ENCODE data around the gene CTTNBP2.

CTTNBP2 gene

DNA sequence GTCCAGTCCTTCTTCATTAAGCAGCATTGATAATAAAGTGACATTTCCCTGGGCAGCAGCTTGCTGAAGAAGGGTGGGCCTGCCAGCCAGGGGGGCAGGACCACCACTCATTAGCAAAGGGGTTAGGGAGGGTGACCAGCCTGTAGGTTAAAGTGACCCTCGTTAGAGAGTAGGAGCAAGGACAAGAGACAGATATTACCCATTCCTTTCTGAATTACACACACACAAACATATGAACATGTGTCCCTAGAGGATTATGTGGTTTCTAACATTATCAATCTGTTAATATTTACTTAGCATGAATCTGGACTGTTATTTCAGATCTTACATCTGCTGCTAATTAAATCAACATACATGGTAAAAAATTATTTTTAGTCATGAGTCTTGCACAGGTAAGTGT lies 88.9 kb downstream of the CTTNBP2 start:
- no peak for DNase-seq

- no peak for DNase-seq
Measured at GRCh38 chr7:117782761-117783160, 90.5 kb downstream of the CTTNBP2 start.

DNA sequence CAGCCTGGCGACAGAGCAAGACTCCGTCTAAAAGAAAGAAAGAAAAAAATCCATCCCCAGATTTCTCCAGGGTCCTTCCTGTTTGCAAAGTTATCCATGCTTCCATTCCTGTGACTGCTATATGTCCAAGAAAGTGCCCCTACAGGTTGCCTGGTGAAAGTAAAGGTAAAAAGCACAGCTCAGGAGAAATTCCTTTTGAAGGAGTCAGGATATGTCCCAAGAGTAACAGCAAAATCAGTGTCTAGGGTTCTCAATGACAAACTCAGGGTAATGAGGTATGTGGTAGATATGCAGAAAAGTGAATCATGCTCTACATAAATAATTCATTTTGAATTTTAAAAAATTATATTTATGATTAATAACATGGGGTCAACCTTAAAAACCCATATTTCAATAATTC lies 91.5 kb downstream of the CTTNBP2 start:
- no peak for DNase-seq

DNA sequence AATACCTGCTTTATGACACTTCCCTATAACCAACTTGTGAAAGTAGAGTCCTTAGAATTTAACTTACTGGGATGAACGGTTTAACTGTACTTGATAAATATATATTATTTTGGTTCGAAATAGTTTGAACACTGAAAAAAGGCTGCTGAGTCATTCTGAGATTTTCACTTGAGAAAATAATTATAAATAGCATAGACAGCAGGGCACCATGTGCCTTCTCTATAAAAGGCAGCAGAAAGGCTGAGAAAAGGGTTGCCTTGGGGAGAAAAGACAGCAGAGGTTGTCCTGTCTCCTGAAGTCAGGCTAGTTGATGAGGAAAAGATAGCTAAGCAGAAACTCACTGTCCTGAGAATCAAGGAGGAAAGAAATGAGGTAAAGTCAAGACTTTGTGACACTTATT lies 92.4 kb downstream of the CTTNBP2 start:
- DNase-seq: no peak

DNA sequence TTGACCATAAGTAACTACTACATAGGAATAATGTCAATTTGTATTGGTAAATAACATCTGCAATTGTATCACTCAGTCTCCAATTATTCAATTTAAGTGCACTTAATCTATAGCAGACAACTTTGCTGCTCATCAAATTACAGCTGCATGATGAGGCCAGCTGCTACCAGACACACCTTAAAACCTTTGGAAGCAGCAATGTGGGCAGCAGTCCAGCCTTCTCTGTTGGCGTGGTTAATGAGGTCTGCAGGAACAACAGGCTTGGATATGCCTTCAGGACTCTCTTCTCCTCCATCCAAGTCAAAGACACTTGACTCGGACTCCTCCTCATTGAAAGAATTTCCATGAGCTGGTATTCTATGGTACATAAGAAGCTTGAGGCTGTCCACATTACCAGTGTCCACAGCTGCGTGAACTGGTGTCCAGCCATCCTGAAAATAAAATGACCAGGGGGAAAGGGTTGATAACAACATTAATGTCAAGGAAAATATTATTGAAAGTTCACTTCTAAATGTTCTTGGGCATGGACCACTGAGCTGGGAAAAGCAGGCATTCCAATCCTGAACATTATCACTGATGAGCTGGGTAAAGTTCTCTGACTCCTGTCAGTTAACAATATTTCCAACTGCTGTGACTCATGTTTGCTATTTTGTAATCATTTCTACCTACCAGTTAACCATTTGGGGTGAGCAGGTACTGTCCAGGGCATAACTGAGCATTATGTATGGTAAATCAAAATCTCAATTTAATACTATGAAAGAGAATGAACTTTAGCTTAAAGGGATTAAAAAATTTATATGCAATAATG lies 95.7 kb downstream of the CTTNBP2 start:
- DNase-seq: peak; percentile 57

DNA sequence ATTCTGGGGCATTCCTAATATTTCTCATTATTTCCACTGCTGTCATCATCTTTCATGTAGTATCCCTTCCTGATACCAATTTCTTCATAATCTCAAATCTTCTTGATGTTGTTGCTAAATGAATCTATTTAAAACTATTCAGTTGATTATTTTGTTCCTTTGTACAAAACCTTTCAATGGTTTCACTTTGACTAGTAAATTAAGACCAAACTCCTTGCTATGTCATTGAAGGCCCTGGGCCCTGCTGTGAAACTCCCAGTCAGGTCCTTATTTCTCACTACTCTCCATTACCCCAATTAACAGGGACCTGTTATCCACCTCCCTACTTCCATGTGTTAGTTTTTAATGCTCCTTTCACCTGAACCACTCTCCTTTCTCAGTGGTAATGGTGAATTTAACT lies 97.0 kb downstream of the CTTNBP2 start:
- DNase-seq: no peak

- DNase-seq: no peak
Measured at GRCh38 chr7:117775801-117776200, 97.4 kb downstream of the CTTNBP2 start.

DNA sequence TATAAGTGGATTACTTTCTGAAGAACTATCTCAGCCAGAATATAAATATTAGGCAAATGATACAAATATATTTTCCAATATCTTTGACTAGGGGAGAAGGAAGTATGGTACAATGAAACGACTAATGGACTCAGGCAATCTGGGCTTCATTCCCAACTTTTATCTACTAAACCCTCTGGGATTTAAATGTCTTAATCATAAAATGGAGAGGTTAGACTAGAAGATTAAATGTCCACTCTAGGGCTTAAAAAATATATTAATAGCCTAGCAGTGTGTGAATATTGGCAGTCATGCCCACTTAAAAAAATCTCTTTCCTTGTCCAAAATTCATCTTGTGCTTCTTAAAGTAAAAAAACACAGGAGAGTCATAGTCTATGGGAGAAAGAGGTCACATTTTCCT lies 98.3 kb downstream of the CTTNBP2 start:
- DNase-seq: no peak

DNA sequence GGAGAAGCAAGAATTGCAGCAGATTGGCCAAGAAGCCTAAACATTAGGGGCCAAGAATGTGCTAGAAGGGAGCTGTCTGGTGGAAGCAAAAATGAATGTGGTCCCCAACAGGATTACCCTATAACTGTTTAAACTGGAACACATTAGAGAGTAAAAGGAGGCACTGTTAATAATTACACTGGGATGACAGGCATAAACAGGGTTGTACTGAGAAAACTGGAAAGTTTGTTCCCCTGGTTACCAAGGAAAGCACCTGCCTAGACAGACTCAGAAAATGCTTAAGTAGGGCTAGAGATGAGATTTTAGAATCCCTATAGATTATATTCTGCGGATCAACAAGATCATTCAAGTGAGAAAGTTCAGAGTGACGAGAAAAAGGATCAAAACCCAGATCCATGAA lies 100.8 kb downstream of the CTTNBP2 start:
- no peak for DNase-seq

GRCh38 chr7:117771756-117772155 lies 101.5 kb downstream of the CTTNBP2 start:
- no peak for DNase-seq

DNA sequence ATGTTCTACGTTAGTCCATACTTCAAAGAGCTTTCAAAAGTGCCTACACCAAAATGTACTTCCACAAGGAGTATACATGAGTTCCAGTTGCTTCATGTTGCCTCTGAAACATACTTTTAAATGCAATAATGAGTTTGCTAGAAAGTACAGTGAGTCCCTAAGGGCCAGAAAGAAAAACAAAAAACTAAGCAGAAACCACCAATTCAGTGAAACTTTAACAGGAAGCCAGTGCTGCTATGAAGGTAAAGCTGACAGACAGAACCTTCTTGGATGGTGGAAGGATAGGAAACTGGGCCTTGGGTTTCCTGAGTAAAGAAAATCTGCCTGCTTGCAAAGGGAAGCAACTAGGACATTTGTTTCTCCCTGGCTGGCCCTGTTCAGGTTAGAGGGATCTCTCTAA lies 104.2 kb downstream of the CTTNBP2 start:
- DNase-seq: no peak

GRCh38 chr7:117767951-117768350 lies 105.3 kb downstream of the CTTNBP2 start:
- no peak for DNase-seq

GRCh38 chr7:117766913-117767312 lies 106.3 kb downstream of the CTTNBP2 start:
- no peak for DNase-seq

- DNase-seq: no peak
Measured at GRCh38 chr7:117764031-117764430, 109.2 kb downstream of the CTTNBP2 start.

DNA sequence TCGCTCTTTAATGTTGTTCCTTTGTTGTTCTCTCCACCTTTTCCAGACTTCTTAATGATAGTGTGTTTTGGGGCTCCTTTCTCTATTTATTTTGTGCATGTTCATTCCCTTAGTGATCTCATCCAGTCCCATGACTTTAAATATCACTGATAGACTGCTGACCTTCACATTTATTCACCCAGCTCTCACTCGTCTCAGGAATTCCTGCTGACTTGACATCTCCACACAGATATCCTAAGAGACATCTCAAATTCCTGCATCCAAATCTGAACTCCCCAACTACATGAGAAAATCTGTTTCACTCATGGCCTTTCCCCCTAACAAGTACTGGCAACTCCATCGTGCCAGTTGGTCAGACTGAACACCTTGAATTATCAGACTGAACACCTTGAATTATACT lies 111.2 kb downstream of the CTTNBP2 start:
- DNase-seq: no peak

DNA sequence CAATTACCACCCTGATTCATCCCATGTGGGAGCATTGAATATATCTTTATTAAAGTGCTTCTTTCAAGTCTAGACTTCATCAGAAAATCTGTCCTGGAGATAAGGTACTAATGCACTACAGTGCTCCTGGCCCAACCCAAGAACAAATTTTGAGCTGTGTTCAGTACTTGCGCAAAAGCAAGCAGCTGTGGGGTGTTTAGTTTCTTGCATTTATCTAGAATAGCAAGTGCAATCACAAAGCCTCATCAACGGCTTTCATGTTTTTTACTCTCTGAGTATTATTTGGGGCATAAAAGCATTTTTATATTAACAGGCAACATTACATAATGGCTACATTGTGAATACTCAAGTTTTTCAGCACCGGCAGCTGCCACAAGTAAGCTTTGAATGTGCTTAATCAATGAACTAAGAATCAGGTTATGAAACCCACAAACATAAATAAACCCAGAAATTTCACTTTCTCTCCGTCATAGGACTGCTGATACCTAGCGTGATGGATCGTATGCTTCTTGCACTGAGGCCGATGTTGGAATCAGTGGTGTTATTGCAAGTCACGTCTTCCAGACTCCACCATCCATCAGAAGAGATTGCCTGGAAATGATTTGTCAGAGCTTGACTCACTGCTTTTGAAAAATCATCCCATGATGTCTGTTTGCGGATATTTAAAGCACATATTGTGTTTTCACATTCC lies 113.1 kb downstream of the CTTNBP2 start:
- DNase-seq: no peak

- no peak for DNase-seq
Measured at GRCh38 chr7:117757440-117757839, 115.8 kb downstream of the CTTNBP2 start.

GRCh38 chr7:117756586-117757085 lies 116.6 kb downstream of the CTTNBP2 start:
- DNase-seq: no peak

GRCh38 chr7:117755136-117755535 lies 118.1 kb downstream of the CTTNBP2 start:
- DNase-seq: no peak

- no peak for DNase-seq
Measured at GRCh38 chr7:117751775-117752174, 121.5 kb downstream of the CTTNBP2 start.

DNA sequence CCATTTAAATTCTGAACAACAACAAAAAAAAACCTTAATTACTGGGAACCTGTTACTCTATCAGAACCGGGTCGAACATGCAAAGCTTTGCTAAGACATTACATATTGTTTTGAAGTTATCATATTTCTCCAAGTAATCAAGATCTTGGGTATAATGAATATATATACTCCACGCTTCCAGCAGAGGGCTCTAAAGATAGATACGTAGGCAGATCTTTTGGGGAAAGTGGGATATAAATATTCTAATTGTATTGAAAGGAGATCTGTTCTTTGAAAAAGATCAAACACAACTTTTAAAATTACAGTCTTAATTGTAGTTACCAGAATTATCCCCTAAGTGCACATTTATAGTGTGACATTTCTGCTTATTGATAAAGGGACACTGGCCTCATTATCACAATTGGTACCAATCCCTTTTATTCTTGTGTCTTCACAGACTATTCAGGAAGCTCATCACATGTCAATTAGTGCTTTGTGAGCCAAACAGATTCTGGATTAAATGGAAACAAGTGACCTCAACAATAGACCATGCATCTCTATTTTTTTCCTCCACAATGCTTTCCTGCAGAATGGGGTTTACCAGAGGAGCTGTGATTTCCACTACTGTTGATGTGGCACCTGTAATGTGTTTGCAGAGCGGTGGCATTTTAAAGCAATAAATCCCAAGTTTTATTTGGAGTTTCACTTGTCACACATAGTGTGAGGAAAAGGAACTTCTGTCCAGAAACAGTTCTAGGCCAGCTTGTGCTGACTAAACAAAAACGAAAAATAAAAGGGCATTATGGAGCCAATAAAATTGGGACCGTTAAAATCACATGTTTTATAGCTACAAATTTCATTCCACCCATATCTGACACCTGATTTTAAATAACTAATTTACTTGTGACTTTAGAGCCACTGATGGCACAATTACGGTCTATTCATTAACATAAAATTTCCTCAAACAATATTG lies 122.4 kb downstream of the CTTNBP2 start:
- peak; percentile 46 for DNase-seq

DNA sequence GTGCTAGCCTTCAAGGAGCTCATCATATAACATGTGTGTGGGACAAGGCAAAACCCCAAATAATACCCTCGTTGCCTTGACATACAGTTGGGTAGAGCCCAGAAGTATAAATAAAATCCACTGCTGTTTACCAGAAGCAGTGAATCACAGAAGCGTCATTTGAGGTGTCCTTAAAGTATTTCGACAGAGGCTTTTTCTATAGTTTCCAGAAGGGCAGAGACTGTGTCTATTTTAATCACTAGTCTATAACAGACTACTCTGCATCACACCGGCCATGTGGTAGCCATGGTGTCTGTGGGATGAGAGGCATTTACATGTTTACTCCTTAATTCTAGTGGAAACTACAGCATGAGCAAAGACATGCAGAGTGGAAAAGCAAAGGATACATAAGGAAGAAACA lies 131.3 kb downstream of the CTTNBP2 start:
- no peak for DNase-seq

DNA sequence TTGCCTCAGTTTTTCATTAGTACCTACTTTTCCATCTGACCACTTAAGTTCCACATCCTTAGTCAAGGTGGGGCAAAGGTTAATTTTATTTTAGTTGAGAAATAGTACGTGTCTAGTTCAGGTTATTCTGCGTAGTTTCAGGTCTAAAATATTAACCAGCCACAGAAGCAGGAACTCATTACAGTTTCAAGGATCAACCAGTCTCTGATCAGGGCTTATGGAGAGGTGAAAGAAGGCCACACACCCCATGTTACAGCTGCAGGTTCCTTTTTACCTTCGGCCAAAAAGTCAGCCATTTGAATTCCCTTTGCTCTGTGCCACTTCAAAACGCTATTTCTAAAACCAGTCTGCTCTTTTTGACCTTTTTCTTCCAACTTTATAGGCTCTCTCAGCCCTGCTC lies 134.2 kb downstream of the CTTNBP2 start:
- no peak for DNase-seq
